T-helper 1 cell treated with Interleukin-12 subunit alpha and Interleukin-12 subunit beta and Interleukin-4 antibody, amounts not matched to agents 30 μg/mL and 1 μg/mL, for 36 hours (primary cell): ENCODE results near the gene ZNF283.
"Not testable (repeated sequence)": the region's sequence is repeated elsewhere in the genome, so short reads cannot be mapped to it uniquely, and the experiment has no call there.

Experiments
- H3K27ac Mint-ChIP-seq: one replicate; pipeline ENCODE4 v1.8.0; 2021; ENCODE audit warnings: mild to moderate bottlenecking, mixed read lengths
- H3K27me3 Mint-ChIP-seq: one replicate; pipeline ENCODE4 v1.8.0; 2021; ENCODE audit warnings: low read depth, mixed read lengths
- H3K36me3 Mint-ChIP-seq: one replicate; pipeline ENCODE4 v1.8.0; 2021; ENCODE audit warnings: low read depth, mixed read lengths
- H3K4me1 Mint-ChIP-seq: one replicate; pipeline ENCODE4 v1.8.0; 2021; ENCODE audit warnings: low read depth, mixed read lengths
- H3K4me3 Mint-ChIP-seq: one replicate; pipeline ENCODE4 v1.8.0; 2021; ENCODE audit warnings: mild to moderate bottlenecking, moderate library complexity, mixed read lengths
- H3K9me3 Mint-ChIP-seq: one replicate; pipeline ENCODE4 v1.8.0; 2021; ENCODE audit warnings: mixed read lengths

Gene ZNF283

GRCh38 chr19:43789029-43789428 is 38.1 kb upstream of the ZNF283 start:
- Mint-ChIP-seq H3K4me1 (peaks cover 12% of the 10 kb centered on the region), H3K9me3 (no peaks in the 10 kb centered on the region), H3K27me3 (peaks cover 13% of the 10 kb centered on the region), H3K4me3 (no peak overlapping the region), H3K36me3 (no peaks in the 10 kb centered on the region), H3K27ac (no peak overlapping the region)

GRCh38 chr19:43790587-43790986 is 36.5 kb upstream of the ZNF283 start:
- peaks cover 14% of the 10 kb centered on the region for H3K27me3 Mint-ChIP-seq
- no peaks in the 10 kb centered on the region for H3K9me3 Mint-ChIP-seq
- H3K4me1 Mint-ChIP-seq, result no peaks in the 10 kb centered on the region
- no peak overlapping the region for H3K4me3 Mint-ChIP-seq
- H3K27ac Mint-ChIP-seq, result no peak overlapping the region
- H3K36me3 Mint-ChIP-seq, result no peaks in the 10 kb centered on the region

GRCh38 chr19:43797118-43797517 is 30.0 kb upstream of the ZNF283 start:
- Mint-ChIP-seq H3K27me3 (peaks cover 21% of the 10 kb centered on the region), H3K4me3 (peak overlapping the region; percentile 49), H3K27ac (no peak overlapping the region), H3K4me1 (peaks cover 7% of the 10 kb centered on the region), H3K9me3 (no peaks in the 10 kb centered on the region), H3K36me3 (no peaks in the 10 kb centered on the region)

GRCh38 chr19:43797556-43797955 is 29.6 kb upstream of the ZNF283 start:
- Mint-ChIP-seq H3K36me3 (no peaks in the 10 kb centered on the region), H3K4me1 (peaks cover 7% of the 10 kb centered on the region), H3K27ac (no peak overlapping the region), H3K4me3 (peak overlapping the region; percentile 49), H3K27me3 (peaks cover 21% of the 10 kb centered on the region), H3K9me3 (no peaks in the 10 kb centered on the region)

- H3K27ac Mint-ChIP-seq, result no peak overlapping the region
Measured at GRCh38 chr19:43798026-43798545, 29.0 kb upstream of the ZNF283 start.

GRCh38 chr19:43798546-43799409 is 28.3 kb upstream of the ZNF283 start:
- Mint-ChIP-seq H3K4me1 (peaks cover 7% of the 10 kb centered on the region), H3K9me3 (no peaks in the 10 kb centered on the region), H3K27me3 (peaks cover 14% of the 10 kb centered on the region), H3K4me3 (peak overlapping the region; percentile 65), H3K36me3 (no peaks in the 10 kb centered on the region), H3K27ac (no peak overlapping the region)

More at GRCh38 chr19:43798026-43798545, 29.0 kb upstream of the ZNF283 start:
- H3K36me3 Mint-ChIP-seq, result no peaks in the 10 kb centered on the region
- no peaks in the 10 kb centered on the region for H3K9me3 Mint-ChIP-seq
- H3K27me3 Mint-ChIP-seq, result peaks cover 21% of the 10 kb centered on the region
- peak overlapping the region; percentile 65 for H3K4me3 Mint-ChIP-seq
- H3K4me1 Mint-ChIP-seq, result peaks cover 7% of the 10 kb centered on the region

GRCh38 chr19:43799502-43800142 is 27.5 kb upstream of the ZNF283 start:
- Mint-ChIP-seq H3K4me3 (peak overlapping the region; percentile 65), H3K27ac (no peak overlapping the region), H3K9me3 (no peaks in the 10 kb centered on the region), H3K27me3 (peaks cover 11% of the 10 kb centered on the region), H3K36me3 (no peaks in the 10 kb centered on the region), H3K4me1 (peaks cover 7% of the 10 kb centered on the region)

GRCh38 chr19:43802216-43802951 is 24.7 kb upstream of the ZNF283 start, which contains the start of gene LYPD5:
Gene LYPD5, minus strand, starts transcription at chr19:43802447. Its CDS starts 67 bp downstream, at chr19:43802380.
- H3K27ac Mint-ChIP-seq, result no peak within 1 kb of the TSS
- H3K4me3 Mint-ChIP-seq, result no peak within 1 kb of the TSS
- H3K4me1 Mint-ChIP-seq, result peaks cover 5% of the 10 kb centered on the region
- H3K27me3 Mint-ChIP-seq, result peaks cover 12% of the 10 kb centered on the region
- no peaks in the 10 kb centered on the region for H3K36me3 Mint-ChIP-seq
- H3K9me3 Mint-ChIP-seq, result no peaks in the 10 kb centered on the region

- Mint-ChIP-seq H3K9me3 (no peaks in the 10 kb centered on the region), H3K36me3 (no peaks in the 10 kb centered on the region), H3K27ac (no peak overlapping the region), H3K4me1 (no peaks in the 10 kb centered on the region), H3K27me3 (peaks cover 18% of the 10 kb centered on the region), H3K4me3 (no peak overlapping the region)
Measured at GRCh38 chr19:43804432-43804831, 22.7 kb upstream of the ZNF283 start.

- not testable (repeated sequence) for H3K27ac Mint-ChIP-seq, H3K4me1 Mint-ChIP-seq, H3K9me3 Mint-ChIP-seq, H3K4me3 Mint-ChIP-seq, H3K36me3 Mint-ChIP-seq
- peaks cover 15% of the 10 kb centered on the region for H3K27me3 Mint-ChIP-seq
Measured at GRCh38 chr19:43806401-43806800, 20.7 kb upstream of the ZNF283 start.

GRCh38 chr19:43806848-43807247 is 20.3 kb upstream of the ZNF283 start:
- H3K4me3 Mint-ChIP-seq, result no peak overlapping the region
- H3K4me1 Mint-ChIP-seq, result no peaks in the 10 kb centered on the region
- no peaks in the 10 kb centered on the region for H3K36me3 Mint-ChIP-seq
- no peaks in the 10 kb centered on the region for H3K9me3 Mint-ChIP-seq
- no peak overlapping the region for H3K27ac Mint-ChIP-seq
- peaks cover 15% of the 10 kb centered on the region for H3K27me3 Mint-ChIP-seq

- Mint-ChIP-seq H3K36me3 (no peaks in the 10 kb centered on the region), H3K27me3 (peaks cover 15% of the 10 kb centered on the region), H3K4me1 (no peaks in the 10 kb centered on the region), H3K9me3 (no peaks in the 10 kb centered on the region), H3K27ac (no peak overlapping the region), H3K4me3 (no peak overlapping the region)
Measured at GRCh38 chr19:43807651-43808050, 19.5 kb upstream of the ZNF283 start.

- no peaks in the 10 kb centered on the region for H3K36me3 Mint-ChIP-seq
- H3K9me3 Mint-ChIP-seq, result peaks cover 3% of the 10 kb centered on the region
Measured at GRCh38 chr19:43809762-43810696, 17.1 kb upstream of the ZNF283 start.

More at GRCh38 chr19:43809762-43810696, 17.1 kb upstream of the ZNF283 start:
- H3K4me1 Mint-ChIP-seq, result no peaks in the 10 kb centered on the region
- no peak overlapping the region for H3K27ac Mint-ChIP-seq
- H3K4me3 Mint-ChIP-seq, result no peak overlapping the region
- H3K27me3 Mint-ChIP-seq, result peaks cover 18% of the 10 kb centered on the region
